WTC11 (cell line): ENCODE data around the gene LRMDA.

Experiments used
- ATF1 ChIP-seq: sonication (generic); formaldehyde crosslinking; IDR thresholded peaks from 2 replicates; pipeline ENCODE4 v1.8.1; 2023; ENCODE audit warnings: mild to moderate bottlenecking, moderate library complexity, missing genetic modification reagents
- CBFB ChIP-seq: sonication (generic); formaldehyde crosslinking; IDR thresholded peaks from 2 replicates; pipeline ENCODE4 v1.8.1; 2022; ENCODE audit warnings: mild to moderate bottlenecking, low read depth, missing genetic modification reagents
- GRHL2 ChIP-seq: fragments of 250-450 bp; sonication (Bioruptor Pico); IDR thresholded peaks from 2 replicates; pipeline ENCODE4 v1.8.0; 2022; ENCODE audit warnings: mild to moderate bottlenecking, moderate library complexity; ENCODE audit not compliant: insufficient replicate concordance, severe bottlenecking
- HMGA2 ChIP-seq: fragments of 250-450 bp; sonication (Bioruptor Pico); IDR thresholded peaks from 2 replicates; pipeline ENCODE4 v1.4.0; 2021; ENCODE audit warnings: mild to moderate bottlenecking, moderate library complexity
- TEAD1 ChIP-seq: sonication (generic); formaldehyde crosslinking; IDR thresholded peaks from 2 replicates; pipeline ENCODE4 v1.8.0; 2022; ENCODE audit warnings: mild to moderate bottlenecking, missing genetic modification reagents
- ZNF671 ChIP-seq: fragments of 250-450 bp; sonication (Bioruptor Pico); IDR thresholded peaks from 2 replicates; pipeline ENCODE4 v1.8.0; 2021; ENCODE audit warnings: mild to moderate bottlenecking
- TF ChIP-seq, protein P1 (sequence below): fragments of 200-600 bp; IDR thresholded peaks from 2 replicates; pipeline ENCODE4 v1.8.0; 2022; ENCODE audit warnings: antibody characterized with exemption

DNA sequence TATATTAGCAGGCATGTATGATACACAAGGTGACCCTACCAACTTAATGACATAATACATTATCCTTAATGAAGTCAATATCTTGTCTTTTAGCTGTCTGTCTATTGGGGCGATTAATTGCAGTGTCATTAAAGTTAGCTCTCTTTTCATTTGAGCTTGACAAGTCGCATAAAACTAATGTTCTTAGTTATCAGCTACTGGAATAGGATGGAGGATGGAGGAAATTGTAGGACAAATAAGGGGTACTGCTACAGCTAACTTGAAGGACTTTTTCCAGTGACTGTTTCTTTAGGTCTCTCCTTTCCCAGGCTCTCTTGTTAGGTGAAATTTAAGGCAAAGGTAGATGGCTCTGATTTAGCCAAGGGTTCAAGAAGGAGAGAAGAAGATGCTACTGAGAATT is 506.4 kb downstream of the LRMDA start:
- TF ChIP-seq TEAD1 (CRISPR knock-in tag) = no peak
- TF ChIP-seq, protein P1, sequence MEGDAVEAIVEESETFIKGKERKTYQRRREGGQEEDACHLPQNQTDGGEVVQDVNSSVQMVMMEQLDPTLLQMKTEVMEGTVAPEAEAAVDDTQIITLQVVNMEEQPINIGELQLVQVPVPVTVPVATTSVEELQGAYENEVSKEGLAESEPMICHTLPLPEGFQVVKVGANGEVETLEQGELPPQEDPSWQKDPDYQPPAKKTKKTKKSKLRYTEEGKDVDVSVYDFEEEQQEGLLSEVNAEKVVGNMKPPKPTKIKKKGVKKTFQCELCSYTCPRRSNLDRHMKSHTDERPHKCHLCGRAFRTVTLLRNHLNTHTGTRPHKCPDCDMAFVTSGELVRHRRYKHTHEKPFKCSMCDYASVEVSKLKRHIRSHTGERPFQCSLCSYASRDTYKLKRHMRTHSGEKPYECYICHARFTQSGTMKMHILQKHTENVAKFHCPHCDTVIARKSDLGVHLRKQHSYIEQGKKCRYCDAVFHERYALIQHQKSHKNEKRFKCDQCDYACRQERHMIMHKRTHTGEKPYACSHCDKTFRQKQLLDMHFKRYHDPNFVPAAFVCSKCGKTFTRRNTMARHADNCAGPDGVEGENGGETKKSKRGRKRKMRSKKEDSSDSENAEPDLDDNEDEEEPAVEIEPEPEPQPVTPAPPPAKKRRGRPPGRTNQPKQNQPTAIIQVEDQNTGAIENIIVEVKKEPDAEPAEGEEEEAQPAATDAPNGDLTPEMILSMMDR = no peak
- TF ChIP-seq CBFB = no peak
- no peak for TF ChIP-seq HMGA2 (CRISPR knock-in tag)
- TF ChIP-seq GRHL2 (CRISPR knock-in tag) = no peak
- TF ChIP-seq ATF1 (CRISPR knock-in tag) = no peak
- TF ChIP-seq ZNF671 = no peak
